ENCODE results near the gene MYO5A.

GRCh38 chr15:52379395-52380106 lies 149.1 kb downstream of the MYO5A start:
- TF ChIP-seq EZH2 (IDR thresholded peaks at IDR 0.05; ENCODE audit: borderline replicate concordance, low read length) (no peak), CTCF (IDR thresholded peaks at IDR 0.05; ENCODE audit: low read length) (no peak)
